Suprapubic skin (tissue), 4 donors: ENCODE results near the gene MICAL2.

Source experiments
- POLR2A ChIP-seq, 2 donors: fragments of 450-650 bp; IDR thresholded peaks; one replicate each; pipeline ENCODE4 v1.6.1; 2017; ENCODE audit warnings: antibody characterized with exemption in 2 of 2, mild to moderate bottlenecking in 2 of 2, moderate library complexity in 2 of 2
- POLR2AphosphoS5 ChIP-seq, 3 donors: sonication (generic); formaldehyde crosslinking; IDR thresholded peaks; one replicate each; pipeline ENCODE4 v1.6.1; 2017; ENCODE audit warnings: antibody characterized with exemption in 3 of 3
- TF ChIP-seq, protein P1 (sequence below), 2 donors: fragments of 200-600 bp in 1 of 2; fragments of 450-650 bp in 1 of 2; sonication (generic) in 1 of 2; IDR thresholded peaks; one replicate each; pipeline ENCODE4 v1.5.1; 2016 to 2019; ENCODE audit warnings: antibody characterized with exemption in 2 of 2, mild to moderate bottlenecking in 1 of 2, moderate library complexity in 1 of 2

DNA sequence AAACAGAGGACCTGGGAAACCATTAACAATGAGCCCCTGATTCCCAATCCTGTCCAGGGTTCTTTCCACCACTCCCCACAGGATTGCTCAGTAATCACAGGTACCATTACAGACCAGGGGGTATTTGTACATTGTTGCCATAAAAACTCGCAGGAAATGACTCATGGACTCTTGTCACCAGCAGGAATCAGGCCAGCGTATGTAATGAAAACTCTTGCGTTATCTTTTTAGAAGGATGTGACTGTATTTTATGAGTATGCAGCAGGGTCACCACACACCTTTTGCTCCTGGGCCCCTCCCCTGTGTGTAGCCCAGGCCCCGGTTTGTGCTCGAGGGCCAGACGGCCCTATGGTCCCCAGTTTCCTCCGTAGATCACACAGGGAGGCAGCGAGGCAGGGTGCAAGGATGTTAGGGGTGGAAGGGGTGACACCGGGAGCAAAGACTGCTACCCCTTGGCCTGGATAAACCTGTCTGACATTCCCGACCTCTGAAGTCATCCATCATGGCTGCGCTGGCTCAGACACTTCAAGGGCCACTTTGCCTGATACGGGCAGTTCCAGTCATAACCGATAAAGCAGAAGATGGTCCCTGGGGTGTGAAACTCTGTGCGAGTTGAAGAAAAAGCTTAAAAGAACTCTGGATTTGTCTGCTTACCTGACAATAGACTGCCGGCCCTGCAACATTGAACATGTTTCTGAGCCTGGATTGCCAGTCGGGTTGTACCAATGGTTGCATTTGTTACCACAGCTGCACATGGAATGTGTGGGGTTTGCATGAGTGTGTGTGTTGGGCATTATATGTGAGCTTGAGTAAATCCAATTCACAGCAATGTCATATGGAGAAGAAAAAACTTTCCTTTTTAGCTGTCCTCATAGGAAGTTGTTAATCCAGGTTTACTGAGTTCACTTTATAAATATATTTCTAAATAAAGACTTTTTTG, 56.9 kb downstream of the MICAL2 start:
- TF ChIP-seq, protein P1, sequence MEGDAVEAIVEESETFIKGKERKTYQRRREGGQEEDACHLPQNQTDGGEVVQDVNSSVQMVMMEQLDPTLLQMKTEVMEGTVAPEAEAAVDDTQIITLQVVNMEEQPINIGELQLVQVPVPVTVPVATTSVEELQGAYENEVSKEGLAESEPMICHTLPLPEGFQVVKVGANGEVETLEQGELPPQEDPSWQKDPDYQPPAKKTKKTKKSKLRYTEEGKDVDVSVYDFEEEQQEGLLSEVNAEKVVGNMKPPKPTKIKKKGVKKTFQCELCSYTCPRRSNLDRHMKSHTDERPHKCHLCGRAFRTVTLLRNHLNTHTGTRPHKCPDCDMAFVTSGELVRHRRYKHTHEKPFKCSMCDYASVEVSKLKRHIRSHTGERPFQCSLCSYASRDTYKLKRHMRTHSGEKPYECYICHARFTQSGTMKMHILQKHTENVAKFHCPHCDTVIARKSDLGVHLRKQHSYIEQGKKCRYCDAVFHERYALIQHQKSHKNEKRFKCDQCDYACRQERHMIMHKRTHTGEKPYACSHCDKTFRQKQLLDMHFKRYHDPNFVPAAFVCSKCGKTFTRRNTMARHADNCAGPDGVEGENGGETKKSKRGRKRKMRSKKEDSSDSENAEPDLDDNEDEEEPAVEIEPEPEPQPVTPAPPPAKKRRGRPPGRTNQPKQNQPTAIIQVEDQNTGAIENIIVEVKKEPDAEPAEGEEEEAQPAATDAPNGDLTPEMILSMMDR (IDR thresholded peaks at IDR 0.05), result no peak
- TF ChIP-seq POLR2A (IDR thresholded peaks at IDR 0.05) (no peak), POLR2AphosphoS5 (IDR thresholded peaks at IDR 0.05) (no peak)
